C4-2B (cell line): ENCODE measurements around the gene SURF4.

Experiments
- H3K27ac ChIP-seq: fragments of 450-650 bp; 2 replicates; pipeline ENCODE4 v1.5.1; 2017
- ZFX ChIP-seq: fragments of 450-650 bp; IDR thresholded peaks from 2 replicates; pipeline ENCODE4 v1.6.1; 2017
- TF ChIP-seq, protein P1 (sequence below): fragments of 450-650 bp; conservative IDR thresholded peaks from 2 replicates; pipeline ENCODE4 v1.5.1; 2017; ENCODE audit warnings: mild to moderate bottlenecking

Gene SURF4

DNA sequence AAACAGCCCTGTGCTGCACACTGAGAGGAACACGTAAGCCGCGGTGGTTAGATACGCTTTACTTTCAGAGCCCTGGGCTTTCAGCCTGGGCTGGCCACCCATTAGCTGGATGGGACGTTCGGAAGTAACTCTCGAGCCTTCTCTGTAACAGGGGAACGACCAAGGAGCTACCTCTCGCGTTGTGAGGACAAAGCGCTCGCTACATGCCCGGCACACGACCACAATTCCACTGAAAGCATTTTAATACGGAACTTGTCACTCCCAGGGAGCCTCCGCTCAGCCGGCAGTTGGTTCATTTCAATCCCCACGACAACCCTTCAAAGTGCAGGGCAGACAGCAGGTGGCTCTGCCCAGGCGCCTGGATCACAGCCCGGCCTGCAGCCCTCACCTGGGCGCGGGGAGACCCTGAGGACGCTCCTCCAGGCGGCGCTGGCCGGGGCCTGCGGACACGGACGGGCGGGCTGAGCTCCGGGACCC, 19.9 kb downstream of the SURF4 start:
- TF ChIP-seq, protein P1, sequence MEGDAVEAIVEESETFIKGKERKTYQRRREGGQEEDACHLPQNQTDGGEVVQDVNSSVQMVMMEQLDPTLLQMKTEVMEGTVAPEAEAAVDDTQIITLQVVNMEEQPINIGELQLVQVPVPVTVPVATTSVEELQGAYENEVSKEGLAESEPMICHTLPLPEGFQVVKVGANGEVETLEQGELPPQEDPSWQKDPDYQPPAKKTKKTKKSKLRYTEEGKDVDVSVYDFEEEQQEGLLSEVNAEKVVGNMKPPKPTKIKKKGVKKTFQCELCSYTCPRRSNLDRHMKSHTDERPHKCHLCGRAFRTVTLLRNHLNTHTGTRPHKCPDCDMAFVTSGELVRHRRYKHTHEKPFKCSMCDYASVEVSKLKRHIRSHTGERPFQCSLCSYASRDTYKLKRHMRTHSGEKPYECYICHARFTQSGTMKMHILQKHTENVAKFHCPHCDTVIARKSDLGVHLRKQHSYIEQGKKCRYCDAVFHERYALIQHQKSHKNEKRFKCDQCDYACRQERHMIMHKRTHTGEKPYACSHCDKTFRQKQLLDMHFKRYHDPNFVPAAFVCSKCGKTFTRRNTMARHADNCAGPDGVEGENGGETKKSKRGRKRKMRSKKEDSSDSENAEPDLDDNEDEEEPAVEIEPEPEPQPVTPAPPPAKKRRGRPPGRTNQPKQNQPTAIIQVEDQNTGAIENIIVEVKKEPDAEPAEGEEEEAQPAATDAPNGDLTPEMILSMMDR: no peak
- peak; percentile 50; the same call in 1 of the 2 replicates for TF ChIP-seq ZFX
- H3K27ac ChIP-seq: peak overlapping the region; percentile 81

- no peak overlapping the region; the same call in 1 of the 2 replicates for H3K27ac ChIP-seq
- TF ChIP-seq ZFX: no peak
- TF ChIP-seq, protein P1: no peak
These were observed 21.1 kb downstream of the SURF4 start for GRCh38 chr9:133354766-133355165.

- TF ChIP-seq, protein P1: no peak
- TF ChIP-seq ZFX: no peak
- H3K27ac ChIP-seq: no peak overlapping the region
These were observed 22.3 kb downstream of the SURF4 start for GRCh38 chr9:133353548-133353947.

DNA sequence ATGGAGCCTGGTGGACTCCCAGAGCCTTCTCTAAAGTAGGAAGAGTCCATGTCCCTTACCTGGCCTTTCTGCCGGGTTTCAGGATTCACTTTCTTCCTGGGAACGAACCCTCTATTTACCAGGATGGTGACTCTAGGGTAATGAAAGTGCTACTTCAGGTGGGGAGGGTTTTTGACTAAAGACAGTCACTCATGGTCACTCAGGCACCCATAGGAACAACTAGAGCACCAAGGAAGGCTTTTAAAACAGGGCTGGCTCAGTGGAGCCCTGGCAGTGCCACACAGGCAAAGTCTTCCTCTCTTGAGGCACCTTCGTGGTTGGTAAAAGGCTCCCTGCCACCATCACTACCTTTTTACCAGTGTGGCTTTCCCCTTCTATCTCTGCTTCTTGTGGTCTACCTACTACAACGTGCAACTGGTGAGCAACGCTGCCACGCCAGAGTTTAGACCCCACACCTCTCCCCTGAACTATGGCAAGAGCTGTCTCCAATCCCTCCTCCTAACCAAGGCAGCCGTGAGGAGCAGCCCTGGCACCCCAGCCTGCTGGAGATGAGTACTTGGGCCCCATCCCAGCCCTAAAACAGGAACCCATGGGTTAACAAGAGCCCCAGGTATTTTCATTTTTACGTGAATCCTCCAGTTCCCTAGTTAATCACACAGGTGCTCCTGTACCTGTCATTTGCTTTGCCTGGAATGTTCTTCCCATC, 23.1 kb downstream of the SURF4 start:
- H3K27ac ChIP-seq: no peak overlapping the region
- TF ChIP-seq, protein P1: no peak
- no peak for TF ChIP-seq ZFX

- H3K27ac ChIP-seq: no peak overlapping the region; the same call in 1 of the 2 replicates
- TF ChIP-seq, protein P1: peak; percentile 84
- TF ChIP-seq ZFX: no peak
These were observed 23.8 kb downstream of the SURF4 start for GRCh38 chr9:133351908-133352634.

GRCh38 chr9:133351526-133351907, 24.3 kb downstream of the SURF4 start:
- TF ChIP-seq, protein P1: no peak
- no peak for TF ChIP-seq ZFX
- no peak overlapping the region; the same call in 1 of the 2 replicates for H3K27ac ChIP-seq

DNA sequence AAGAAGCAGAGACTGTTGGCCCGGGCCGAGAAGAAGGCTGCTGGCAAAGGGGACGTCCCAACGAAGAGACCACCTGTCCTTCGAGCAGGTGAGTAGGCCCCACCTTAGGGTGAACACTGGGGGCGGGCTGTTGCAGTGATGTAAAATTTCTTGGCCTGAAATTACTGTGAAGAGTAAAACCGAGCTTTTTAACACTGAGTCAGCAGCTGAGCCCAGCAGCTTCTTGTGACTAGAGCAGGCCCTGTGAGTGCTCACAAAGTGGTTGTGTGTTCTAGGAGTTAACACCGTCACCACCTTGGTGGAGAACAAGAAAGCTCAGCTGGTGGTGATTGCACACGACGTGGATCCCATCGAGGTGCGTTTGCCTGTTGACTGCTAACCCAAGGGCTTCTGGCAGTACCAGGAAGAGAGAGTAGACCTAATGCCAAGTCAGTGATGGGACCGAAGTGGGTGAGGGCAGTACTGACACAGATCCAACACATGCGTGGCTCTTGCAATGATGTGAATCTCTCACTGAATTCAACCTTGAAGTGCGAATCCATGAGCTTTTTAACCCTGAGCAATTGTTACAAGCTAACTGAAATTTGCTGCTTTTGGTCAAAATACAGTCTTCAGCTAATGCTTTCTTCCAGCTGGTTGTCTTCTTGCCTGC, 25.8 kb downstream of the SURF4 start:
- TF ChIP-seq ZFX: no peak
- TF ChIP-seq, protein P1: no peak
- H3K27ac ChIP-seq: peak overlapping the region; percentile 95
